Osteoblast (primary cell): Measurements from ENCODE around the gene VEGFA. TPM values are rescaled to one million over a fixed set of nuclear protein-coding genes. Genes with fewer than 3 reads are reported as not detected.

ENCODE experiments used
- DNase-seq: peaks from one replicate; pipeline ENCODE4 v3.0.0; 2011; ENCODE audit warnings: low spot score, mixed read lengths; ENCODE audit not compliant: insufficient read length; ENCODE audit errors: missing footprints
- H2AFZ ChIP-seq: 2 replicates; pipeline ENCODE4 v1.6.0; 2011; ENCODE audit warnings: mild to moderate bottlenecking, low read length
- H3K27ac ChIP-seq: 2 replicates; pipeline ENCODE4 v1.5.1; 2011; ENCODE audit warnings: mild to moderate bottlenecking, low read depth, low read length, moderate library complexity
- H3K27me3 ChIP-seq: 2 replicates; pipeline ENCODE4 v1.6.0; 2012; ENCODE audit warnings: mild to moderate bottlenecking, control low read depth, inconsistent platforms, low read length, moderate library complexity; ENCODE audit not compliant: insufficient read depth
- H3K36me3 ChIP-seq: 2 replicates; pipeline ENCODE4 v1.5.1; 2011; ENCODE audit warnings: mild to moderate bottlenecking, low read length, control low read depth, moderate library complexity; ENCODE audit not compliant: insufficient read depth
- H3K4me1 ChIP-seq: 2 replicates; pipeline ENCODE4 v1.5.1; 2011; ENCODE audit warnings: mild to moderate bottlenecking, low read length, control low read depth, moderate library complexity; ENCODE audit not compliant: insufficient read depth
- H3K4me2 ChIP-seq: 2 replicates; pipeline ENCODE4 v1.6.0; 2011; ENCODE audit warnings: mild to moderate bottlenecking, low read length; ENCODE audit not compliant: insufficient read depth
- H3K4me3 ChIP-seq: fragments of 200-600 bp; sonication (generic); 3 replicates; pipeline ENCODE4 v1.5.1; 2012; ENCODE audit warnings: mild to moderate bottlenecking, low read length, inconsistent platforms; ENCODE audit not compliant: insufficient read depth
- H3K79me2 ChIP-seq: 2 replicates; pipeline ENCODE4 v1.6.0; 2012; ENCODE audit warnings: mild to moderate bottlenecking, low read length, control low read depth, inconsistent platforms; ENCODE audit not compliant: insufficient read depth
- H3K9me3 ChIP-seq: 2 replicates; pipeline ENCODE4 v1.5.1; 2011; ENCODE audit warnings: low read depth, low read length, control low read depth
- H4K20me1 ChIP-seq: 2 replicates; pipeline ENCODE4 v1.6.0; 2012; ENCODE audit warnings: mild to moderate bottlenecking, low read length, control low read depth; ENCODE audit not compliant: insufficient read depth
- total RNA-seq: library from RNA; depleted of rRNA; stranded (reverse); fragments of >200 nt; gene quantifications from 2 replicates; pipeline ENCODE4 v1.2.3, GENCODE V29; 2012
- TF ChIP-seq, protein P1 (sequence below): IDR thresholded peaks from 2 replicates; pipeline ENCODE4 v1.5.1; 2011; ENCODE audit warnings: mild to moderate bottlenecking, low read depth, low read length, moderate library complexity; ENCODE audit errors: extremely low read depth

VEGFA gene
- total RNA-seq, 1 donor = 193 TPM

DNA sequence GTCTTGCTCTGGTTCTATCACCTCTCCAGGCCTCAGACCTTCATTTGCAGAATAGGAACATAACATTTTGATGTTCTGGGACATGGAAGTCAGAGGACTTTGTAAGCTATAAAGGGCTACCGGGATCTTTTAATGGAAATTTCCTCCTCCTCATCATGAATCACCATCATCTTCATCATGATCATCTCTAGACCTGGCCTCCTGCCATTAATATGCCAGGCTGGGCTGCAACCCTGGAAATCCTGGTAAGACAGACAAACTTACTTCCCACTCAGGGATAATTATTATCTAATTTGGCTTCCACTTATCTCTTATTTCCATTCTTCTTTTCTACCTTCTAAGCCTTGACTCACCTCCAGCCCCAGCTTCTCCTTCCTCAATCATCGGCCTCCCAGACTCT, 41.4 kb upstream of the VEGFA start:
- DNase-seq = no peak
- no peak overlapping the region for H2AFZ ChIP-seq
- no peaks in the 10 kb centered on the region for H3K27me3 ChIP-seq
- no peak overlapping the region for H3K4me3 ChIP-seq
- no peak overlapping the region for H3K27ac ChIP-seq
- H3K9me3 ChIP-seq = no peaks in the 10 kb centered on the region
- H3K4me1 ChIP-seq = peaks cover 22% of the 10 kb centered on the region
- TF ChIP-seq, protein P1, sequence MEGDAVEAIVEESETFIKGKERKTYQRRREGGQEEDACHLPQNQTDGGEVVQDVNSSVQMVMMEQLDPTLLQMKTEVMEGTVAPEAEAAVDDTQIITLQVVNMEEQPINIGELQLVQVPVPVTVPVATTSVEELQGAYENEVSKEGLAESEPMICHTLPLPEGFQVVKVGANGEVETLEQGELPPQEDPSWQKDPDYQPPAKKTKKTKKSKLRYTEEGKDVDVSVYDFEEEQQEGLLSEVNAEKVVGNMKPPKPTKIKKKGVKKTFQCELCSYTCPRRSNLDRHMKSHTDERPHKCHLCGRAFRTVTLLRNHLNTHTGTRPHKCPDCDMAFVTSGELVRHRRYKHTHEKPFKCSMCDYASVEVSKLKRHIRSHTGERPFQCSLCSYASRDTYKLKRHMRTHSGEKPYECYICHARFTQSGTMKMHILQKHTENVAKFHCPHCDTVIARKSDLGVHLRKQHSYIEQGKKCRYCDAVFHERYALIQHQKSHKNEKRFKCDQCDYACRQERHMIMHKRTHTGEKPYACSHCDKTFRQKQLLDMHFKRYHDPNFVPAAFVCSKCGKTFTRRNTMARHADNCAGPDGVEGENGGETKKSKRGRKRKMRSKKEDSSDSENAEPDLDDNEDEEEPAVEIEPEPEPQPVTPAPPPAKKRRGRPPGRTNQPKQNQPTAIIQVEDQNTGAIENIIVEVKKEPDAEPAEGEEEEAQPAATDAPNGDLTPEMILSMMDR = no peak
- H3K4me2 ChIP-seq = no peak overlapping the region
- no peaks in the 10 kb centered on the region for H3K79me2 ChIP-seq
- H3K36me3 ChIP-seq = no peaks in the 10 kb centered on the region
- no peaks in the 10 kb centered on the region for H4K20me1 ChIP-seq

- no peak overlapping the region for H3K27ac ChIP-seq
- no peak overlapping the region for H3K4me2 ChIP-seq
- no peak overlapping the region for H3K4me3 ChIP-seq
- no peak overlapping the region for H2AFZ ChIP-seq
- peaks cover 12% of the 10 kb centered on the region for H3K4me1 ChIP-seq
- H3K27me3 ChIP-seq = no peaks in the 10 kb centered on the region
- TF ChIP-seq, protein P1 = no peak
- no peaks in the 10 kb centered on the region for H4K20me1 ChIP-seq
- no peaks in the 10 kb centered on the region for H3K36me3 ChIP-seq
- no peaks in the 10 kb centered on the region for H3K79me2 ChIP-seq
- DNase-seq = no peak
- H3K9me3 ChIP-seq = no peaks in the 10 kb centered on the region
Measured at GRCh38 chr6:43729537-43729936, 40.5 kb upstream of the VEGFA start.

GRCh38 chr6:43730634-43731033, 39.4 kb upstream of the VEGFA start:
- H3K36me3 ChIP-seq = no peaks in the 10 kb centered on the region
- H3K27me3 ChIP-seq = no peaks in the 10 kb centered on the region
- H2AFZ ChIP-seq = no peak overlapping the region
- no peaks in the 10 kb centered on the region for H4K20me1 ChIP-seq
- H3K27ac ChIP-seq = no peak overlapping the region
- no peaks in the 10 kb centered on the region for H3K9me3 ChIP-seq
- no peak for DNase-seq
- no peak overlapping the region for H3K4me3 ChIP-seq
- TF ChIP-seq, protein P1 = no peak
- no peak overlapping the region for H3K4me2 ChIP-seq
- no peaks in the 10 kb centered on the region for H3K79me2 ChIP-seq
- peaks cover 2% of the 10 kb centered on the region for H3K4me1 ChIP-seq

- Histone ChIP-seq H3K9me3 (no peaks in the 10 kb centered on the region), H3K79me2 (no peaks in the 10 kb centered on the region), H3K4me2 (no peak overlapping the region), H3K36me3 (no peaks in the 10 kb centered on the region), H2AFZ (no peak overlapping the region), H3K4me3 (no peak overlapping the region), H4K20me1 (no peaks in the 10 kb centered on the region), H3K27me3 (no peaks in the 10 kb centered on the region), H3K4me1 (no peaks in the 10 kb centered on the region), H3K27ac (no peak overlapping the region)
- DNase-seq = no peak
- TF ChIP-seq, protein P1 = no peak
Measured at GRCh38 chr6:43733471-43734293, 36.3 kb upstream of the VEGFA start.
